Hematopoietic multipotent progenitor cell (in vitro differentiated cells): ENCODE data around the gene AKT1. TPM values are rescaled to one million over a fixed set of nuclear protein-coding genes. Genes with fewer than 3 reads are reported as not detected.
"Not testable (repeated sequence)": the region's sequence is repeated elsewhere in the genome, so short reads cannot be mapped to it uniquely, and the experiment has no call there.

Source experiments
- DNase-seq, 3 donors: peaks; one replicate each; pipeline ENCODE4 v3.0.0-alpha.2; 2011 to 2015; ENCODE audit warnings: low read depth in 2 of 3, low spot score in 2 of 3
- total RNA-seq: library from RNA; depleted of rRNA; stranded (reverse); fragments of >200 nt; gene quantifications from one replicate; pipeline ENCODE4 v1.2.3, GENCODE V29; 2012

Gene AKT1
- total RNA-seq, 1 donor: 130 TPM

- DNase-seq: no peak
Measured at GRCh38 chr14:104741803-104742251, 53.7 kb downstream of the AKT1 start.

GRCh38 chr14:104741108-104741802 lies 54.3 kb downstream of the AKT1 start:
- no peak for DNase-seq

GRCh38 chr14:104739546-104740516 lies 55.7 kb downstream of the AKT1 start:
- DNase-seq: no peak

GRCh38 chr14:104739026-104739425 lies 56.5 kb downstream of the AKT1 start:
- no peak for DNase-seq

GRCh38 chr14:104738375-104739019 lies 57.1 kb downstream of the AKT1 start:
- no peak for DNase-seq

- no peak for DNase-seq
Measured at GRCh38 chr14:104735830-104736642, 59.5 kb downstream of the AKT1 start.

GRCh38 chr14:104734991-104735779 lies 60.4 kb downstream of the AKT1 start:
- DNase-seq: no peak

- no peak for DNase-seq
Measured at GRCh38 chr14:104734601-104734990, 61.0 kb downstream of the AKT1 start.

- DNase-seq: no peak
Measured at GRCh38 chr14:104734051-104734587, 61.4 kb downstream of the AKT1 start.

GRCh38 chr14:104732931-104733681 lies 62.4 kb downstream of the AKT1 start:
- no peak for DNase-seq

GRCh38 chr14:104732355-104732804 lies 63.2 kb downstream of the AKT1 start:
- DNase-seq: no peak

GRCh38 chr14:104731320-104732294 lies 63.9 kb downstream of the AKT1 start:
- peak in 2 of 3 donors; percentile 29 to 40 for DNase-seq

- DNase-seq: no peak
Measured at GRCh38 chr14:104730487-104730886, 65.1 kb downstream of the AKT1 start.

GRCh38 chr14:104729835-104730181 lies 65.7 kb downstream of the AKT1 start:
- DNase-seq: no peak

- DNase-seq: not testable (repeated sequence)
Measured at GRCh38 chr14:104729176-104729834, 66.2 kb downstream of the AKT1 start.

- DNase-seq: no peak
Measured at GRCh38 chr14:104728631-104729030, 66.9 kb downstream of the AKT1 start.
